HG03045 (cell line): ENCODE results near the gene GDF15.
"Not testable (repeated sequence)": the region's sequence is repeated elsewhere in the genome, so short reads cannot be mapped to it uniquely, and the experiment has no call there.

Experiments used
- ATAC-seq: cut with Tn5 transposase; IDR thresholded peaks from one replicate; pipeline ENCODE4 v1.9.1; 2021; ENCODE audit warnings: mild to moderate bottlenecking, moderate library complexity; ENCODE audit not compliant: unreplicated experiment

GDF15 gene

DNA sequence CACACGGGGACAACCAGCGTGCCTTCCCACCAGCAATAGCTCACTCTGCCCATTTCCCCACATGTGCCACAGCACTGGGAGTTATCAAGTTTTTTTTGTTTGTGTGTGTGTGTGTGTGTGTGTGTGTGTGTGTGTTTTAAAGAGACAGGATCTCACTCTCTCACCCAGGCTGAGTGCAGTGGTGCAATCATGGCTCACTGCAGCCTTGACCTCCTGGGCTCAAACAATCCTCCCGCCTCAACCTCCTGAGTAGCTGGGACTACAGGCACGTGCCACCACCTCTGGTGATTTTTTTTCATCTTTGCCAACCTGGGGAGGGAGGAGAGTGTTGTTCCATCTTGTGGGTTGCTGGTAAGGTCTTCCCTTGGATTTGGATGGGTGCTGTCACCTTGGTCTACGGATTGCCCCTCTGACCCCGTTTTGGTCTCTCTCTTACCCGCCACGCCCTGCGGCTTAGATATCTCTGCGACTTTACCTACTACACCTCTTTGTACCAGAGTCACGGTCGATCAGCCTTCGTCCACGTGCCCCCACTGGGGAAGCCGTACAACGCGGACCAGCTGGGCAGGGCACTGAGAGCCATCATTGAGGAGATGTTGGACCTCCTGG is 22.9 kb upstream of the GDF15 start:
- ATAC-seq, result no peak

DNA sequence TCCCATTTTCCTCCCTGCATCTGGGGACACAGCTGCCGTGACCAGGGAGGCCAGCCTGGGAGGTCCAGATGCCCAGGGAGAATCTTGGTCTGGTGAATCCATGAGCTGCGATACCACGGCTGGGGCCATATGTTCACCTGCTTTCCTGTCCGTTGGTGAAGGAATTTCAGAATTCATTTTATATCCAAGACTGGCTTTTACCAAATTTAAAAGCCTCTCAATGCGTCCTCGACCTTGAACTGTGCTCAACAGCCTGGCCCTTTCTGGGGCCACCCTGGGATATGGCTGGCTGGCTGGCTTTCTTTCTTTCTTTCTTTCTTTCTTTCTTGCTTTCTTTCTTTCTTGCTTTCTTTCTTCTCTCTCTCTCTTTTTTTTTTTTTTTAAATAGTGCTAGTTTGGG is 22.2 kb upstream of the GDF15 start:
- ATAC-seq, result no peak

DNA sequence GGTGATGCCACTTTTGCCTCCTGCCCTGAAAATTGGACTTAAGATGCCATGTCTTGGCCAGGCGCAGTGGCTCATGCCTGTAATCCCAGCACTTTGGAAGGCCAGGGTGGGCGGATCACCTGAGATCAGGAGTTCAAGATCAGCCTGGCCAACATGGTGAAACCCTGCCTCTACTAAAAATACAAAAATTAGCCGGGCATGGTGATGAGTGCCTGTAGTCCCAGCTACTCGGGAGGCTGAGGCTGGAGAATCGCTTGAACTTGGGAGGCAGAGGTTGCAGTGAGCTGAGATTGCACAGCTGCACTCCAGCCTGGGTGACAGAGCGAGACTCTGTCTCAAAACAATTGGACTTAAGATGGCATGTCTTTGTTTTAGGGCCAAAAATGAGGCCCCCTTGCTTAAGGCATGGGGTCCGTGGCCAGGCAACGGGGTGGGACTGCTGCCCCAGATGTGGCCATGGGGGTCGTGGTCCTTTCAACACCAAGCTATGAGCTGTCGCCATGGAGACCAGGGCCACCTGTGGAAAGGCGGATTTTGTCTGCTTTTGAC is 21.6 kb upstream of the GDF15 start:
- not testable (repeated sequence) for ATAC-seq

DNA sequence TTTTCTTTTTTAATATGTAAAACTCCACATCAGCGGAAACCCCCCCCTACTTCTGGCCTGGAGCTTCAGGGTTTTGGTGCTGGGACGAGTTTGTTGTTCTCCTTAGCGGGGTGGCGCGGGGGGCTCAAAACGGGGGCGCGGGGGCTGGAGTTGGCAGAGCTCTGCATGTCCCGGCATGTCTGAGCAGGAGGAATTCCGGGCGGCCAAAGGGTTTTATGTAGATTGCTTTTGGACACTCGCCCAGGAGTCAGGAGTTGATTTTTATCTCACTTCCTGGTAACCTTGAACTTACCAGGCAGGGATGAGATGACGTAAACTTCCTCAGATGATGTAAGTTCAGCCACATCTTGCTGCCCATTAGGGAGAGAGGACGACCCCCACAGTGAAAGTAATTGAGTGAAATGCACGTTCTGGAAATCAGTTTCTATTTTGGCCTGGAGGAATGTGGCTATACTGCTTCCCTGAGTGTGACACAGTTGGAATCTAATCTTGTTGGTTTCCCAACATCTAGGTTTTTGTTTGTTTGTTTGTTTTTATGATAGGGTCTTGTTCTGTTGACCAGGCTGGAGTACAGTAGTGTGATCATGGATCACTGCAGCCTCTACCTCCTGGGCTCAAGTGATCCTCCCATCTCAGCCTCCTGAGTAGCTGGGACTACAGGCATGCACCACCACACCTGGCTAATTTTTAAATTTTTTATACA is 21.0 kb upstream of the GDF15 start:
- ATAC-seq, result no peak

DNA sequence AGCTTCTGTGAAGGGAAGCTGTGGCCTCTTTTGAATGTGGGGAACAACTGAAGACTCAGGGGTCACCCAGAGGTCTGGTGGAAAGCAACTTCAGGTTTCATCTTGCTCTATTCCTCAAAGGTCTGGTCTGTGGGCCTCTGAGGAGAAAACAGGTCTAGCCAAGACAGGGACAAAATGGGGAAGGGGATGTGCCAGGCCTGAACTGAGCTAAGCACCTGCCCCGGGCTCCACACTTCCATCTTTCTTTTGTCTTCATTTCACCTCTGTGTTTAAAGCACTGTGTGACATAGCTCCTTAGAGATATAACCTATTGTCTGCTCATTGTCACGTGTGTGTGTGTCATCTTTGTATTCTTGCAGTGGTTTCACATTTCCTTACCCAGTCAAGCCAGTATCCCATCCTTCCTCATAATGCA is 19.9 kb upstream of the GDF15 start:
- no peak for ATAC-seq

DNA sequence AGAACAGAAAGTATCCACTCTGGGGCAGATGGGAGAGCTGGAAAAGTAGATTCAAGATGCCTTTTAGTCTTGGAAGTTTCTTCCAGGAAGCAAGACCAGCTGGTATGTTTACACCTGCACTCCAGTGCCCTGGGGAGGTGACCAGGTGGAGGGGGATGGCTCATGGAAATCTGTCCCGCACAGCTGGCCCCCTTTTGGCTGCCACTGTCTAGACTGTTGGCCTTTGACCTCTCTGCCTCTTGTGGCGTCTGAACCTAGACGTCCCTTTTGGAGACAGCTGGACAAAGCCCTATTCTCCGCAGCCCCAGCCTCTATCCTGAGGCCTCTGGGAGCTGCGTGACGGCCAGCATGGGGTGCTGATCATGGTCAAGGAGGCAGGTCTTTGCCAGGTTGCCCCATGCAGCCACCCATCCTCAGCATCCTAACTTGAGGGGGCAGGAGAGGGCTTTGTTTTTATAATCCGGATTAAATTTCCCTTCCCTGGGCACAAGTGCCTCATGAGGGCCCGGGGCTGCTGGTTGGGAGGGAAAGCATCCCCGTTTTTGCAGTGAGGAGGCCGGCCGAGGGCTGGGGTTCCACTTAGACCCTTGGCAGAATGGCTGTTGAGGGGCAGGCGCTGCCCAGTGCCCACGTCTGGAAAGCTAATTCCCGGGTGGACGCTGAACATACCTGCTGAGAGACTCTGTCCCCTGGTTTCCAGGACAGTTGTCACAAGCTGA is 17.3 kb upstream of the GDF15 start:
- ATAC-seq, result no peak

DNA sequence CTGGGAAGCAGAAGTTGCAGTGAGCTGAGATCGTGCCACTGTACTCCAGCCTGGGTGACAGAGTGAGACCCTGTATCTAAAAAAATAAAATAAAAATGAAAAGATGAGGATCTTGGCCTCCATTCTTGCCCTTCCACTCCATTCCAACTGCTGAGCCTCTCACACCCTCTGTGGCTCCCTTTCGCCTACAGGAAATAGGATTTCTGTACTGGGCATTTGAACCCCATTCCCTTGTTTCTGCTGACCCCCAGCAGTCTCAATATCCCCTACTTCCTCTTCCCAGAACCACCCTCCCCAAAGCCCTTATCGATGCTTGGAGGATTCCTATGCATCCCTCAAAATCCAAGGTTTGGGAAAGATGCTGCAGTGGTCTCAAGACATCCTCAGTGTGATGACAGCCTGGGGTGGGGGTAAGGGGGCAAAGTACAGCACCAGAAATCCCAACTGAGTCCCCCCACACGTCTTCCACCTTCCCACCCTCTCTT is 12.5 kb upstream of the GDF15 start:
- no peak for ATAC-seq

DNA sequence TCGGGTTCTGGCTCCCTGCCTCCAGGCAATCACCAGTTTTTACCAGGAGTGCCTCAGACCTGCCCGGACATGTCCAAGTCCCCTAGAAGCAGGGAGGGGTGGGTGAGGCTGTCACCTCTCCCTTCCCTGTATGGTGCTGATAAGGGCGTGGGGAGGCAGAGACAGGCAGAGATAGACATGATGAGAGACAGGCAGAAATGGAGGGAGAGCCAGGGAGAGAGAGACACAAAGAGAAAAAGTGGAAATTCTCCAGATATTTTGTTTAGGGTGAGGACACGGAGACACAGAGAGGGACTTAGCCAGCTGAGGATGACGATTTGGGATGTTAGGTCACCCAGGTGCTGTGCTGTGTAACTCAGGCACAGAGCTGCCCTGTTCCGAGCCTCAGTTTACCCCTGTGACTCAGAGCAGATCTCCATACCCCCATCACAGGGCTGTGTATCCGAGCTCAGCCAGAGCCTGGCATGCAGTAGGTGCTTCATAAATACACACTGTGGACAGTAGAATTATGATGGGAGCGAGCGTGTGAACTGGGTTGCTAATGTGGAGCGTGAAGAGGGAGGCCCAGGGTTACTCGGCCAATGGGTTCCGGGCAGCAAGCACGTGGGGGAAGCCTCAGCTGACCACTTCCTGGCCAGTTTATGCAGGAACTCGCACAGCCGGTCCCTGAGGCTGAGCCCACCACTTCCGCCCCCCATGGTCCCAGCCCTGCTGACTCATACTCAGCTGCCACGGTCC is 11.9 kb upstream of the GDF15 start:
- ATAC-seq, result peak; percentile 66

DNA sequence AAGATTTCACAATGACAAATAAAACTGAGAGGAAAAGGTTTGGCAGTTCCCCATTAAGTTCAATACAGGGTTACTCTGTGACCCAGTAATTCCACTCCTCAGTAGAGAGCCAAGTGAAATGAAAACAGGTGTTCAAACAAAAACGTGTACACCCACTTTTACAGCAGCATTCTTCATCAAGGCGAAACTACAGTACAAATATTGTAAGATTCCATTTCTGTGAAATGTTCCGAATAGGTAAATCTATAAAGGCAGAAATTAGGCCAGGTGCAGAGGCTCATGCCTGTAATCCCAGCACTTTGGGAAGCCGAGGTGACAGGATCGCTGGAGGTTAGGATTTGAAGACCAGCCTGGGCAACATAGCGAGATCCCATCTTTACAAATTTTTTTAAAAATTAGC is 8.9 kb upstream of the GDF15 start:
- no peak for ATAC-seq

DNA sequence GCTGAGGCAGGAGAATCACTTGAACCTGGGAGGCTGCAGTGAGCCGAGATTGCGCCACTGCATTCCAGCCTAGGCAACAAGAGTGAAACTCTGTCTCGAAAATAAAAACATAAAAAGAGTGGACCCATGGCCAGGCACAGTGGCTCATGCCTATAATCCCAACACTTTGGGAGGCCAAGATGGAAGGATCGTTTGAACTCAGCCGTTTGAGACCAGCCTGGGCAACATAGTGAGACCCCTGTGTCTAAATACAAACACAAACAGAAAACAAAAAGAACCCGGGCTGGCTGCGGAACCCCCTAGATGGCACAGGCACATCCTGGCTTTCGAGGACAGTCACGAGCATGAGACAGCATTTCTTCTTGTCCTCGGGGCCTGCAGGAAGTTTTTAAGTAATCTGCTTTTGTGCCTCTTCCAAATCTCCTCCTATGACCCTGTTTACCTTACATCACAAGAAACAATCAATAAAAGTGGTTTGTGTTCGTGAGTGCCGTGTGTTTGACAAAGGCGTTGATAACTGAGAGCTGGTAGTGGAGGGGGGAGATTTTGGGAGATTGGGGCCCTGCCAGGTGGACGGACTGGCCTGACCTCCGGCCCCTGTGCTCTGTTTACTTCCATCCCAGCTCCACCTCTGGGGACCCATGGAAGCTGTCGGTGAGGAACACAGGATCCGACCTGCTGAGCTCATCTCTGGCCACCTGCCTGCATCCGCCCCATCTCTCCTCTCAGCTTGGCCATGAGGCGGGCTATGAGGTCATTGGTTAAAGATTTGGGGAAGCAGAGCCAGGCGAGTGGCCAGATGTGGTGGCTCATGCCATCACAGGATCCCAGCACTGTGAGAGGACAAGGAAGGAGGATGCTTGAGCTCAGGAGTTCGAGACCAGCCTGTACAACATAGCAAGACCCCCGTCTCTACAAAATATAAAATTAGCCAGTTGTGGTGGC is 5.9 kb upstream of the GDF15 start:
- ATAC-seq, result no peak

DNA sequence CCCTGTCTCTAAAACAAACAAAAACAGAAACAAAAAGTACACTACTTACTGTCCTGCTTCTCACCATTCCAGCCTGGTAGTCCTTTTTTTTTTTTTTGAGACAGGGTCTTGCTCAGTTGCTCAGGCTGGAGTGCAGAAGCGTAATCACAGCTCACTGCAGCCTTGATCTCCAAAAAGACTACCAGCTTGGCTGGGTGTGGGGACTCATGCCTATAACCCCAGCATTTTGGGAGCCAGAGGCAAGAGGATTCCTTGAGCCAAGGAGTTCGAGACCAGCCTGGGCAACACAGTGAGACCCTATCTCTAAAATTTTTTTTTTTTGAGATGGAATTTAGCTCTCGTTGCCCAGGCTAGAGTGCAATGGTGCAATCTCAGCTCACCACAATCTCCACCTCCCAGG is 5.1 kb upstream of the GDF15 start:
- no peak for ATAC-seq

DNA sequence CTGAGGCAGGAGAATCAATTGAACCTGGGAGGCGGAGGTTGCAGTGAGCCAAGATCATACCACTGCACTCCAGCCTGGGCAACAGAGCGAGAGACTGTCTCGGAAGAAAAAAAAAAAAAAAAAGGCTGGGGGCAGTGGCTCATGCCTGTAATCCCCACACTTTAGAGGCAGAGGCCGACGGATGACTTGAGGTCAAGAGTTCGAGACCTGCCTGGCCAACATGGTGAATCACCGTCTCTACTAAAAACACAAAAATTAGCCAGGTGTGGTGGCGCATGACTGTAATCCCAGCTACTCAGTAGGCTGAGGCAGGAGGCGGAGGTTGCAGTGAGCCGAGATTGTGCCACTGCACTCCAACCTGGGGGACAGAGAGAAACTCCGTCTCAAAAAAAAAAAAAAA is 2.3 kb upstream of the GDF15 start:
- ATAC-seq, result not testable (repeated sequence)

DNA sequence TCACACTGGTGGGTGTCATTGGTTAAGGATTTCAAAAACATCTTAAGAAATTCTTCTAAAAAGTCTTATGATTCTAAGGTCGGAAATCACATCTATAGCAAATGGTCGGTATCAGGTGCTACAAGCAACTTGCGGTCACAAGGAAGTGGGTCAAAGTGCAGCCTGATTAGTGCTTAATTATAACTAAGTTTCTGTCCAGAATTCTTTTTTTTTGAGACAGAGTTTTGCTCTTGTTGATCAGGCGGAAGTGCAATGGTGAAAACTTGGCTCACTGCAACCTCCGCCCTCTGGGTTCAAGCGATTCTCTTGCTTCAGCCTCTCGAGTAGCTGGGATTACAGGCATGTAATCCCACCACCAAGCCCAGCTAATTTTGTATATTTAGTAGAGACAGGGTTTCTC is 1.2 kb upstream of the GDF15 start:
- no peak for ATAC-seq

DNA sequence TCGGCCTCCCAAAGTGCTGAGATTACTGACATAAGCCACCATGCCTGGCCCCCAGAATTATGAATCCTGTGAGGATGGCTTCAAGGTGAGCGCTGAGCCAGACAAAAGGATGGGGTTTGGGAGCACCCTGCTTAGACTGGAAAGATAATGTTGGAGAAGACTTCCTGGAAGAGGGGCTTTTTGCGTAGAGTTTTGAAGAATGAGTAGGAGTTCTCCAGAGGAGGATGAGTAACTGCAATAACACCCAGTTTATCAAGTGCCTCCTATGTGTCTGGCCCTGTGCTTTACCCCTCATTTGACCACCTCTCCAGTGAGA is 641 bp upstream of the GDF15 start:
- no peak for ATAC-seq

DNA sequence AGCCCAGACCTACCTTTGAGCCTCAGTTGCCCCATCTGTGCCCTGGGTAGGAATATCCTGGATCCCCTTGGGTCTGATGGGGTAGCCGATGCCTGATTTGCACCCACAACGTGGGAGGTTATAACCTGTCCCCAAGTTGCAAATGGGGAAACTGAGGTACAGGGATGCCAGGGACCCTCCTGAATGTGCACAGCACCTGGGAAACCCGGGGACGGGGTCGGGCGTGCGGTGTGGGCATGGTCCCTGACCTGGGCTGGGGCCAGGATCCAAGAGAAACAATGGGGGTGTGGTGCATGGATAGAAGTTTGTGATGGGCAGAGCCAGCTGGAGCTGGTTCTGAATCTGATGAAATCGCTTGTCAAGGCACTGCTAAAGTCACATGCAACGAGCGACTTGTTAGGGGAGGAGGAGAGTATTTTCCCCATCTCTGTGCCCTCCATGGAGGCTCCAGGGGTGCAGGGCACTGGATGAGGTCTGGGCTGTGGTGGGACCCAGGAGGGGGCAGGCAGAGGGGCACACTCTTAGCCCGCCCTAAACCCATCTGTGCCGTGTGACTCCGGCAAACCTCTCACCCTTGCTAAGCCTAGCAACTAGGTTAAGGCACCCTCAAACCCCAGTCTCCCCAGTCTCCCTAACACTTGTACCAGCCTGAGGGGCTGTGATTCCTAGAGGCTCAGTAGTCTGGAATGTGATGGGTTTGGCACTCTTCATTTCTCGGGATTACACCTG is 749 bp downstream of the GDF15 start:
- no peak for ATAC-seq

DNA sequence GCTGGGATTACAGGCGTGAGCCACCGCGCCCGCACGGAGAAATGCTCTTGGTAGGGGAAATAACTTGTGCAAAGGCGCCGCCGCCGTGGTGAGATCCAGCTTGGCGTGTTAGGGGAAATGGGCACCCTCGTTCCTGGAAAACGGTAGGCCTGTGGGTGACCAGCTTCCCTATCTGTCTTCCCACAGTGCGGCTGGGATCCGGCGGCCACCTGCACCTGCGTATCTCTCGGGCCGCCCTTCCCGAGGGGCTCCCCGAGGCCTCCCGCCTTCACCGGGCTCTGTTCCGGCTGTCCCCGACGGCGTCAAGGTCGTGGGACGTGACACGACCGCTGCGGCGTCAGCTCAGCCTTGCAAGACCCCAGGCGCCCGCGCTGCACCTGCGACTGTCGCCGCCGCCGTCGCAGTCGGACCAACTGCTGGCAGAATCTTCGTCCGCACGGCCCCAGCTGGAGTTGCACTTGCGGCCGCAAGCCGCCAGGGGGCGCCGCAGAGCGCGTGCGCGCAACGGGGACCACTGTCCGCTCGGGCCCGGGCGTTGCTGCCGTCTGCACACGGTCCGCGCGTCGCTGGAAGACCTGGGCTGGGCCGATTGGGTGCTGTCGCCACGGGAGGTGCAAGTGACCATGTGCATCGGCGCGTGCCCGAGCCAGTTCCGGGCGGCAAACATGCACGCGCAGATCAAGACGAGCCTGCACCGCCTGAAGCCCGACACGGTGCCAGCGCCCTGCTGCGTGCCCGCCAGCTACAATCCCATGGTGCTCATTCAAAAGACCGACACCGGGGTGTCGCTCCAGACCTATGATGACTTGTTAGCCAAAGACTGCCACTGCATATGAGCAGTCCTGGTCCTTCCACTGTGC is 2.4 kb downstream of the GDF15 start:
- ATAC-seq, result peak; percentile 54

DNA sequence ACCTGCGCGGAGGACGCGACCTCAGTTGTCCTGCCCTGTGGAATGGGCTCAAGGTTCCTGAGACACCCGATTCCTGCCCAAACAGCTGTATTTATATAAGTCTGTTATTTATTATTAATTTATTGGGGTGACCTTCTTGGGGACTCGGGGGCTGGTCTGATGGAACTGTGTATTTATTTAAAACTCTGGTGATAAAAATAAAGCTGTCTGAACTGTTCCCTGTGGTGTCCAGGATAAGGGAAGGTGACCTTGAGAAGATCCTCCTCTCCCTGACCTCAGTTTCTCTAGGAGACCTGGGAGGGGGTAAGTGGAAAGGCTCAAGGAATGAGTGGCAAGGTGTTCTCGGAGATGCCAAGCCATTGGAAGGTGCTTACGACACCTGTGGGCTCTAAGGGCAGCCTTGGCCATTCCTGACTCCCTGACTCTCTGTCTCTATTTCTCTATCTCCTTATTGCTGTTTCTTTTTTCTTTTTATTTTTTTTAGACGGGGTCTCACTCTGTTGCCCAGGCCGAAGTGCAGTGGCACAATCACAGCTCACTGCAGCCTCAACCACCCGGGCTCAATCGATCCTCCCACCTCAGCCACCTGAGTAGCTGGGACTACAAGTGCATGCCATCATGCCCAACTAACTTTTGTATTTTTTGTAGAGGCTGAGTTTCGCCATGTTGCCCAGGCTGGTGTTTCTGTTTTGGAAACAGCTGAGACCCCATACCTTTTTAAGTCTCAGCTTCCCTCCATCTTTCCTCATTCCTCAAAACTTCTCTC is 3.2 kb downstream of the GDF15 start:
- ATAC-seq, result no peak

DNA sequence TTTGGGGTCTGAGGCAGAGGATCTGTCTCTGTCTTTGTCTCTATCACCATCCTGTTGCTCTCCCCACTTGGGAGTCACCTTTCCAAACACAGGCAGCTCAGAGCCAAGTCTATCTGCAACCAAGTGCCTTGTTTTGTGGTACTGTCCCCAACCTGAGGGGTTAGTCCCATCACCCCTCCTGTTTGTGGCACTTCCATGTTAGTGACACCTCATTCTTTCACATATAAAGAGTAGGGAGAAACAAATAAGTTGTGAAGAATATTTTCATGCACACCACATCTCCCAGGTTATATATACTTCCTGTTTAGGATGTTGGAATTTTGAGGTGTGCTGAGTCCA is 3.7 kb downstream of the GDF15 start:
- ATAC-seq, result no peak
